GM12874 (cell line): ENCODE data around the gene PPP1R16B.

Experiments
- CTCF ChIP-seq: IDR thresholded peaks from 2 replicates; pipeline ENCODE4 v1.5.1; 2011; ENCODE audit warnings: low read depth, mild to moderate bottlenecking, control low read depth, low read length, moderate library complexity; ENCODE audit not compliant: insufficient read depth

Gene PPP1R16B

GRCh38 chr20:38805502-38805957 is at the start of gene PPP1R16B:
PPP1R16B (plus strand) TSS chr20:38805697; CDS start chr20:38835926, 30,229 bp downstream.
- TF ChIP-seq CTCF: no peak

- TF ChIP-seq CTCF: no peak
Observed at GRCh38 chr20:38757145-38757775, 48.2 kb upstream of the PPP1R16B start.

GRCh38 chr20:38759106-38759505 is 46.4 kb upstream of the PPP1R16B start:
- TF ChIP-seq CTCF: no peak

GRCh38 chr20:38760978-38761377 is 44.5 kb upstream of the PPP1R16B start:
- no peak for TF ChIP-seq CTCF

- no peak for TF ChIP-seq CTCF
Observed at GRCh38 chr20:38762174-38762573, 43.3 kb upstream of the PPP1R16B start.

GRCh38 chr20:38763616-38764015 is 41.9 kb upstream of the PPP1R16B start:
- TF ChIP-seq CTCF: no peak

- TF ChIP-seq CTCF: no peak
Observed at GRCh38 chr20:38764567-38765318, 40.8 kb upstream of the PPP1R16B start.
